ENCODE results near the gene ABCA2. TPM values are rescaled to one million over a fixed set of nuclear protein-coding genes. Genes with fewer than 3 reads are reported as not detected.
A peak's percentile ranks its signal among the peaks of the same experiment; 100 is the strongest.

Gene ABCA2
- total and polyA plus RNA-seq, 8 donors, result 7.3 to 385 (median 44.2) TPM

DNA sequence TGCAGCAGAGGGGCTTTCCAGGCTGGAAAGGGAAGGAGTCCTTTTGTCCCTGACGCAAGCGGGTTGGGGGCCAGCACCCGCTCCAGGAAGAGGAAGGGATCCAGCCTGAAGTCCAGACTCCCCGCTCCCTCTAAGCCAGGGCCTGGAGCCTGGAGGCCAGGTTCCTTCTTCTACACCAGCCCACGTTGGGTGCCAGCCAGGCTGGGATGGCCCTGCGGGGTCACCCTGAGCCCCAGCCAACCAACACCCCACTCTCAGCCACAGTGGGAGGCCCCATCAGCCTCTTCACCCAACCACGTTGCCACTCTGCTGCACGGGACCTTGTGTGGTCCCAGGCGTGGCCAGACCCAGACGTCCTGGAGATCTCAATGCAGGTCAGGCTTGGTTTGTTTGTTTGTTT lies 4.8 kb upstream of the ABCA2 start:
- Histone ChIP-seq H3K36me3 (peaks cover 0 to 8% (median 5%) of the 10 kb centered on the region in 4 donors), H3K4me1 (peaks cover 25 to 56% (median 44%) of the 10 kb centered on the region in 4 donors), H3K4me3 (peak overlapping the region in 2 of 4 donors; percentile 19 to 69), H3K9me3 (no peaks in the 10 kb centered on the region), H3K27me3 (peaks cover 0 to 6% (median 0%) of the 10 kb centered on the region in 3 donors), H3K27ac (peak overlapping the region in 2 of 5 donors; percentile 59 to 81)
- 70 to 79% (median 71%) methylated on average over 7 to 10 of the region's 10 CpGs for WGBS, 5 donors
- intact Hi-C loops (cut with DNase I; ENCODE audit: low total_unique reads), result no loop called here
- DNase-seq, result no peak
- TF ChIP-seq, protein P1, sequence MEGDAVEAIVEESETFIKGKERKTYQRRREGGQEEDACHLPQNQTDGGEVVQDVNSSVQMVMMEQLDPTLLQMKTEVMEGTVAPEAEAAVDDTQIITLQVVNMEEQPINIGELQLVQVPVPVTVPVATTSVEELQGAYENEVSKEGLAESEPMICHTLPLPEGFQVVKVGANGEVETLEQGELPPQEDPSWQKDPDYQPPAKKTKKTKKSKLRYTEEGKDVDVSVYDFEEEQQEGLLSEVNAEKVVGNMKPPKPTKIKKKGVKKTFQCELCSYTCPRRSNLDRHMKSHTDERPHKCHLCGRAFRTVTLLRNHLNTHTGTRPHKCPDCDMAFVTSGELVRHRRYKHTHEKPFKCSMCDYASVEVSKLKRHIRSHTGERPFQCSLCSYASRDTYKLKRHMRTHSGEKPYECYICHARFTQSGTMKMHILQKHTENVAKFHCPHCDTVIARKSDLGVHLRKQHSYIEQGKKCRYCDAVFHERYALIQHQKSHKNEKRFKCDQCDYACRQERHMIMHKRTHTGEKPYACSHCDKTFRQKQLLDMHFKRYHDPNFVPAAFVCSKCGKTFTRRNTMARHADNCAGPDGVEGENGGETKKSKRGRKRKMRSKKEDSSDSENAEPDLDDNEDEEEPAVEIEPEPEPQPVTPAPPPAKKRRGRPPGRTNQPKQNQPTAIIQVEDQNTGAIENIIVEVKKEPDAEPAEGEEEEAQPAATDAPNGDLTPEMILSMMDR (IDR thresholded peaks at IDR 0.05), result no peak
- TF ChIP-seq POLR2A (IDR thresholded peaks at IDR 0.05), result no peak

DNA sequence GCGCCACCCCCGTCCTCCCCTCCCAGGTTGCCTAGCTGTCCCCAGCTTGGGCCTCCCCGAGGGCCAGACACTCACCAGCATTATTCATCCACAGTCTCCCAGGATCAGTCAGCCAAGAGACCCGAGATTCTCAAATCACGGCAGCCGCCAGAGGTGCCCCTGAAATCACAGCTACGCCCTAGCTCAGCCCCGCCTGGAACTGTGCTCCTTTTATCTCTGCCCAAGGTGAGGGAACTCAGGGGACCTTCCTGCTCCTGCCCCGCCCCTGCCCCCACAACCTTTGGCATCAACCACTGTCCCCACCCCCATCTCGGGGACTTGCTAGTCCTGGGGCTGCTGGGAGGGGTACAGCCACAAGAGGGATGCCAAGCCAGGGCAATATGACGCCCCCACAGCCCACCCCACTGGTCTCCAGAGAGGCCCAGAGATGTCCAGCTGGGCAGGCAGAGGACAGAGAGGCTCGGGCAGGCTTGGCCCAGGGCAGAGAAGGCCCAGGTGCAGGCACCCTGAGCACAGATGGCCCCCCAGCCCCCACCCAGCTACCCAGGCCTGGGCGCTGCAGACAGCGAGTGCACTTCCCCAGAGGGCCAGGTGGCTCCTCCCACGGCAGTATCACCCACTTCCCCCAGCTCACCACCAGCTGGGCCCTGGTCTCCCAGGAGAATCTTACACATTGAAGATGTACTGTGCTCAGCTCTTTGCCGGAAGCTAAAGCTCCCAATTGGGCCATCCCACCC lies 4.0 kb upstream of the ABCA2 start, which contains the start of gene FUT7:
FUT7 (minus strand) TSS at position 185 of the 737 bp plus-strand sequence; CDS start at position 88, 97 bp downstream.
- Histone ChIP-seq H3K4me3 (peak within 1 kb of the TSS in 2 of 4 donors; percentile 26 to 69), H3K9me3 (no peaks in the 10 kb centered on the region), H3K27ac (peak within 1 kb of the TSS in 2 of 5 donors; percentile 59 to 81), H3K27me3 (peaks cover 0 to 6% (median 0%) of the 10 kb centered on the region in 3 donors), H3K36me3 (no peaks in the 10 kb centered on the region), H3K4me1 (peaks cover 31 to 62% (median 51%) of the 10 kb centered on the region in 4 donors)
- no peak for TF ChIP-seq EP300 (IDR thresholded peaks at IDR 0.05)
- DNase-seq, result peak in 1 of 2 donors; percentile 58
- 35 to 54% (median 42%) methylated on average over 13 to 16 of the region's 16 CpGs for WGBS, 5 donors
- intact Hi-C loops (cut with DNase I; ENCODE audit: low total_unique reads), result no loop called here

DNA sequence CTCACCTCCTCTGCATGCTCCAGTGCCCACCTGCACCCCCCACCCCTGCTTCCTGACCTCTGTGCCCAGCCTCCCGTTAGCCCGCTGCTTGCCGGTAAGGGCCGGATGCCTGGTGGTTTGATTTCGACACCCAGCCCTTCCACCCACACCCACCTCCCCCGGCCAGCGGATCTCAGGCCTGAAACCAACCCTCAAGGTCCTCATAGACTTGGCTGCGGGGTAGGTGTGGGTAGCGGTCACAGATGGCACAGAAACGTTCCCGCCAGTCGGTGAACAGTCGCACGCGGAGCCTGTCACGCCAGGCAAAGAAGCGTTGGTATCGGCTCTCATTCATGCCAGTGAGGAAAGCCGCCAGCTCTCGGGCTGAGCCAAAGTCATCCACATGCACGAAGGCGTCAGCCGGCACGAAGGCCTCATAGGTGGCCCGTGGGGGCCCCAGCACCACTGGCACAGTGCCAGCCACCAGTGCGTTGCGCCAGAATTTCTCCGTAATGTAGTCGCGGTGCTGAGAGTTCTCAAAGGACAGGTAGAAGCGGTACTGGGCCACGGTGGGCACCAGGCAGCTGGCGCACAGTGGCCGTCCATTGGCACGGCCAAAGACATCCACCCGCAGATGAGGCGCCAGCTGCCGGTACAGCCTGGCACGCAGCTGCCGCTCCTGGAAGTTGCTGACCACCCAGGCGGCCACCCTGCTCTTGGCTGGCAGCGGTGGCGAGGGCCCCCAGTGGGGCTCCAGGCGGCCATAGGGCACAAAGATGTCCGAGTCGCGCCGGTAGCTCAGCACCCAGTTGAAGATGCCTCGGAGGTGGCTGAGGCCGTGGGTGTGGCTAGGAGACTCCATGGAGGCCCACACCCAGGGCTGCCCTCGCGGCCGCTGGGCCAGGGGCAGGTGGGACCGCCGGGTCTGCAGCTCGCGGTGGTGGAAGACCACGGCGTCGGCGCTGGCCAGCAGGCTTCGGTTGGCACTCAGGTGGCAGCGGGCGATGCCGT lies 2.8 kb upstream of the ABCA2 start:
- Histone ChIP-seq H3K36me3 (no peaks in the 10 kb centered on the region), H3K27me3 (peaks cover 0 to 6% (median 0%) of the 10 kb centered on the region in 3 donors), H3K9me3 (no peaks in the 10 kb centered on the region), H3K4me1 (peaks cover 43 to 75% (median 63%) of the 10 kb centered on the region in 4 donors), H3K4me3 (peak overlapping the region in 2 of 4 donors; percentile 26 to 69), H3K27ac (peak overlapping the region in 2 of 5 donors; percentile 59 to 81)
- TF ChIP-seq POLR2A (IDR thresholded peaks at IDR 0.05) (no peak), POLR2AphosphoS5 (IDR thresholded peaks at IDR 0.05) (no peak), EP300 (IDR thresholded peaks at IDR 0.05) (no peak)
- TF ChIP-seq, protein P1 (IDR thresholded peaks at IDR 0.05), result no peak
- intact Hi-C loops (cut with DNase I; ENCODE audit: low total_unique reads), result no loop called here
- 80 to 86% (median 85%) methylated on average over 47 to 65 of the region's 65 CpGs for WGBS, 5 donors
- DNase-seq, result peak in 1 of 2 donors; percentile 39

DNA sequence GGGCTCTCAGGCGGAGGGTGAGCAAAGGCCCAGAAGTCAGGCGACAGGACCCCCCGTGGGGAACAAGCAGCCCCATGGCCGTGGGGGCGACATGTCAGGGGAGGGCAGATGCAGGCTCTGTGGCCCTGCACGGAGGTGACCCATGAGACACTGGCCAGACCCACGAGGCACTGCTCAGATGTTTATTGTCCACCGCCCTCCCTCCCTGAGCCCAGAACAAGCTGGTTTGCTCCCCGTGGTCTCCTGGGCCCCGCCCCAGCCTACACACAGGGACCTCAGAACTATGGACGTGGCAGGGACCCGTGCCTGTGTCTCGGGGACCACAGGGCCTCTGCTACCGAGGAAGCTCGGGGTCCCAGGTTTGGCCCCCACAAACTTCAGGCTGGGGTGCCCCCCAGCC lies 2.0 kb upstream of the ABCA2 start:
- H3K9me3 ChIP-seq, result no peaks in the 10 kb centered on the region
- H3K27me3 ChIP-seq, result peaks cover 0 to 6% (median 0%) of the 10 kb centered on the region in 3 donors
- WGBS, 5 donors, result 64 to 75% (median 66%) methylated on average over 9 to 15 of the region's 15 CpGs
- intact Hi-C loops (cut with DNase I; ENCODE audit: low total_unique reads), result no loop called here
- H3K36me3 ChIP-seq, result no peaks in the 10 kb centered on the region
- H3K4me3 ChIP-seq, result peak overlapping the region in 2 of 4 donors; percentile 68 to 69
- DNase-seq, result no peak
- TF ChIP-seq EP300 (IDR thresholded peaks at IDR 0.05) (no peak), POLR2AphosphoS5 (IDR thresholded peaks at IDR 0.05) (no peak), POLR2A (IDR thresholded peaks at IDR 0.05) (no peak)
- TF ChIP-seq, protein P1 (IDR thresholded peaks at IDR 0.05), result no peak
- peak overlapping the region in 2 of 5 donors; percentile 59 to 81 for H3K27ac ChIP-seq
- H3K4me1 ChIP-seq, result peaks cover 48 to 75% (median 65%) of the 10 kb centered on the region in 4 donors

Data from stomach (tissue), 9 donors.